Stomach (tissue), 9 donors: ENCODE measurements around the gene XYLT1. TPM values are rescaled to one million over a fixed set of nuclear protein-coding genes. Genes with fewer than 3 reads are reported as not detected.

Source experiments
- DNase-seq, 2 donors: peaks; one replicate each; pipeline versions ENCODE4 v3.0.0 to v3.0.0-alpha.2; 2013 to 2019
- H3K27ac ChIP-seq, 5 donors: fragments of 200-600 bp in 4 of 5; sonication (generic) in 4 of 5; one replicate each; pipeline ENCODE4 v1.5.1; 2013 to 2019; ENCODE audit warnings: mild to moderate bottlenecking in 1 of 5, moderate library complexity in 1 of 5
- H3K27me3 ChIP-seq, 3 donors: fragments of 200-600 bp; sonication (generic); one replicate each; pipeline ENCODE4 v1.5.1; 2017 to 2019; ENCODE audit warnings: mixed run types in 1 of 3
- H3K36me3 ChIP-seq, 4 donors: fragments of 200-600 bp; sonication (generic); 1 replicate in 3 of 4; 2 replicates in 1 of 4; pipeline ENCODE4 v1.5.1; 2016 to 2019
- H3K4me1 ChIP-seq, 4 donors: fragments of 200-600 bp; sonication (generic); one replicate each; pipeline ENCODE4 v1.5.1; 2016 to 2019
- H3K4me3 ChIP-seq, 4 donors: fragments of 200-600 bp; sonication (generic) in 3 of 4; one replicate each; pipeline ENCODE4 v1.5.1; 2016 to 2019; ENCODE audit warnings: mild to moderate bottlenecking in 1 of 4
- H3K9me3 ChIP-seq, 4 donors: fragments of 200-600 bp; sonication (generic); one replicate each; pipeline ENCODE4 v1.5.1; 2016 to 2019
- EP300 ChIP-seq: sonication (generic); formaldehyde crosslinking; IDR thresholded peaks from one replicate; pipeline ENCODE4 v1.6.1; 2017; ENCODE audit warnings: antibody characterized with exemption
- POLR2A ChIP-seq, 4 donors: fragments of 450-650 bp; IDR thresholded peaks; one replicate each; pipeline ENCODE4 v1.6.1; 2016; ENCODE audit warnings: antibody characterized with exemption in 4 of 4, control low read depth in 2 of 4, mild to moderate bottlenecking in 1 of 4, moderate library complexity in 1 of 4
- POLR2AphosphoS5 ChIP-seq, 3 donors: sonication (generic); formaldehyde crosslinking; IDR thresholded peaks; one replicate each; pipeline ENCODE4 v1.6.1; 2016; ENCODE audit warnings: antibody characterized with exemption in 3 of 3
- WGBS, 5 donors: extraction: QIAGEN DNeasy Blood & Tissue Kit in 3 of 5; methylation state at CpG; one replicate each; pipeline versions ENCODE4 v1.1.5 to v1.1.7; 2013 to 2018; 5-methylcytosine and 5-hydroxymethylcytosine counted together
- intact Hi-C: fragments of 100-400 bp; cut with DNase I; formaldehyde crosslinking; loops from one replicate; pipeline ENCODE4 v1.15.1; 2023; ENCODE audit warnings: low total_unique reads
- polyA plus RNA-seq, 3 donors: library from polyadenylated mRNA; stranded (reverse); fragments of 200-250 nt; gene quantifications; one replicate each; pipeline ENCODE4 v1.2.3, GENCODE V29; 2013
- total RNA-seq, 5 donors: library from RNA; depleted of rRNA; stranded (reverse); fragments of >200 nt; gene quantifications; one replicate each; pipeline versions ENCODE4 v1.1.0 to v1.2.3, GENCODE V29; 2014 to 2016
- TF ChIP-seq, protein P1 (sequence below), 7 experiments: fragments of 450-650 bp in 4 of 7; fragments of 200-600 bp in 3 of 7; sonication (generic) in 3 of 7; IDR thresholded peaks; one replicate each; pipeline ENCODE4 v1.5.1; 2016 to 2019; ENCODE audit warnings: antibody characterized with exemption in 7 of 7, control low read depth in 2 of 7, mild to moderate bottlenecking in 1 of 7
- donor health status: healthy with polysubstance abuse.
- donor health status: Bipolar disorder and iron deficiency.
- donor health status: healthy.

Gene XYLT1
- total and polyA plus RNA-seq, 8 donors, result 0.87 to 59.5 (median 9.5) TPM

- Histone ChIP-seq H3K4me3 (no peak overlapping the region), H3K9me3 (no peaks in the 10 kb centered on the region), H3K36me3 (no peaks in the 10 kb centered on the region), H3K27ac (no peak overlapping the region), H3K4me1 (peaks cover 0 to 10% (median 5%) of the 10 kb centered on the region in 4 donors), H3K27me3 (no peaks in the 10 kb centered on the region)
- TF ChIP-seq EP300, result no peak
- TF ChIP-seq, protein P1, sequence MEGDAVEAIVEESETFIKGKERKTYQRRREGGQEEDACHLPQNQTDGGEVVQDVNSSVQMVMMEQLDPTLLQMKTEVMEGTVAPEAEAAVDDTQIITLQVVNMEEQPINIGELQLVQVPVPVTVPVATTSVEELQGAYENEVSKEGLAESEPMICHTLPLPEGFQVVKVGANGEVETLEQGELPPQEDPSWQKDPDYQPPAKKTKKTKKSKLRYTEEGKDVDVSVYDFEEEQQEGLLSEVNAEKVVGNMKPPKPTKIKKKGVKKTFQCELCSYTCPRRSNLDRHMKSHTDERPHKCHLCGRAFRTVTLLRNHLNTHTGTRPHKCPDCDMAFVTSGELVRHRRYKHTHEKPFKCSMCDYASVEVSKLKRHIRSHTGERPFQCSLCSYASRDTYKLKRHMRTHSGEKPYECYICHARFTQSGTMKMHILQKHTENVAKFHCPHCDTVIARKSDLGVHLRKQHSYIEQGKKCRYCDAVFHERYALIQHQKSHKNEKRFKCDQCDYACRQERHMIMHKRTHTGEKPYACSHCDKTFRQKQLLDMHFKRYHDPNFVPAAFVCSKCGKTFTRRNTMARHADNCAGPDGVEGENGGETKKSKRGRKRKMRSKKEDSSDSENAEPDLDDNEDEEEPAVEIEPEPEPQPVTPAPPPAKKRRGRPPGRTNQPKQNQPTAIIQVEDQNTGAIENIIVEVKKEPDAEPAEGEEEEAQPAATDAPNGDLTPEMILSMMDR (IDR thresholded peaks at IDR 0.05), result no peak
- no peak for TF ChIP-seq POLR2A (IDR thresholded peaks at IDR 0.05)
- no peak for TF ChIP-seq POLR2AphosphoS5 (IDR thresholded peaks at IDR 0.05)
- 83 to 98% (median 95%) methylated on average over 4 of the region's 4 CpGs for WGBS, 5 donors
- no peak for DNase-seq
- intact Hi-C loops, result no loop called here
Measured at GRCh38 chr16:17289050-17289449, 181.7 kb downstream of the XYLT1 start.

GRCh38 chr16:17287166-17287800 is 183.5 kb downstream of the XYLT1 start:
- H3K4me1 ChIP-seq, result peaks cover 0 to 14% (median 5%) of the 10 kb centered on the region in 4 donors
- 73 to 94% (median 87%) methylated on average over 10 of the region's 10 CpGs for WGBS, 5 donors
- H3K9me3 ChIP-seq, result no peaks in the 10 kb centered on the region
- intact Hi-C loops, result no loop called here
- no peaks in the 10 kb centered on the region for H3K27me3 ChIP-seq
- H3K36me3 ChIP-seq, result no peaks in the 10 kb centered on the region
- no peak for DNase-seq
- H3K4me3 ChIP-seq, result no peak overlapping the region
- H3K27ac ChIP-seq, result peak overlapping the region in 1 of 5 donors; percentile 45
- TF ChIP-seq EP300, result no peak
- no peak for TF ChIP-seq POLR2A (IDR thresholded peaks at IDR 0.05)
- no peak for TF ChIP-seq POLR2AphosphoS5 (IDR thresholded peaks at IDR 0.05)
- TF ChIP-seq, protein P1 (IDR thresholded peaks at IDR 0.05), result no peak

- intact Hi-C loops, result no loop called here
- Histone ChIP-seq H3K9me3 (no peaks in the 10 kb centered on the region), H3K27ac (no peak overlapping the region), H3K4me1 (peaks cover 0 to 14% (median 5%) of the 10 kb centered on the region in 4 donors), H3K36me3 (no peaks in the 10 kb centered on the region), H3K27me3 (no peaks in the 10 kb centered on the region), H3K4me3 (no peak overlapping the region)
- DNase-seq, result no peak
- WGBS, 5 donors, result 88 to 94% (median 92%) methylated on average over 4 of the region's 4 CpGs
- TF ChIP-seq, protein P1 (IDR thresholded peaks at IDR 0.05), result no peak
- TF ChIP-seq POLR2AphosphoS5 (IDR thresholded peaks at IDR 0.05) (no peak), EP300 (no peak), POLR2A (IDR thresholded peaks at IDR 0.05) (no peak)
Measured at GRCh38 chr16:17286443-17286842, 184.3 kb downstream of the XYLT1 start.

DNA sequence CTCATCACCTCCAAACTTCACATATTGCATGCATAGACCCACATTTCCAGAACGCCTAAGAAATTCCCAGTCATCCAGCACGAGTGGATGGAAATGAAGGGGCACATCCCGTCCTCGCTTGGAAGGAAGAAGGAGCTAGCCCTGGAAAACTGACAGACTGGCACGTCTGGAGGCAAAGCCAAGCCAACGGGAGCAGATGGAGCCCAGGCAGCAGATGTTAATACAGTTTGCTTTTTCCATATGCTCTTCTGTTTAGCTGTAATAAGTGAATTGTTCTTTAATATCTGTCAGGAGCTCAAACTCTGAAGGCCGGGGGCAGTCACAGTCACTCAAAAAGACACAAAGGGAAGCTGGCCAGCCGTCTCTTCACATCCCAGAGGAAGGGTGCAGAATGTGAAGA is 187.7 kb downstream of the XYLT1 start:
- no peak overlapping the region for H3K4me3 ChIP-seq
- intact Hi-C loops, result no loop called here
- no peak overlapping the region for H3K27ac ChIP-seq
- no peaks in the 10 kb centered on the region for H3K9me3 ChIP-seq
- TF ChIP-seq, protein P1 (IDR thresholded peaks at IDR 0.05), result no peak
- no peak for TF ChIP-seq POLR2AphosphoS5 (IDR thresholded peaks at IDR 0.05)
- no peak for TF ChIP-seq POLR2A (IDR thresholded peaks at IDR 0.05)
- TF ChIP-seq EP300, result no peak
- no peaks in the 10 kb centered on the region for H3K36me3 ChIP-seq
- peaks cover 0 to 17% (median 11%) of the 10 kb centered on the region in 4 donors for H3K4me1 ChIP-seq
- no peak for DNase-seq
- no peaks in the 10 kb centered on the region for H3K27me3 ChIP-seq
- WGBS, 5 donors, result 82 to 88% (median 84%) methylated on average over 8 of the region's 8 CpGs
